BLaER1 treated with 17β-estradiol and CSF1 and Interleukin-3, amounts not matched to agents 10 nM and 100 nM (cell line): Measurements from ENCODE around the gene ROR2.

Source experiments
- H3K27ac ChIP-seq, 11 experiments: shearing (Covaris generic); formaldehyde crosslinking; 2 replicates each; pipeline ENCODE4 v1.8.1; 2022
- H3K27me3 ChIP-seq, 11 experiments: shearing (Covaris generic); formaldehyde crosslinking; 2 replicates each; pipeline ENCODE4 v1.8.1; 2022
- H3K36me3 ChIP-seq, 11 experiments: shearing (Covaris generic); formaldehyde crosslinking; 2 replicates each; pipeline ENCODE4 v1.8.1; 2022
- H3K4me1 ChIP-seq, 10 experiments: shearing (Covaris generic); formaldehyde crosslinking; 2 replicates each; pipeline ENCODE4 v1.8.1; 2022
- H3K4me2 ChIP-seq, 11 experiments: shearing (Covaris generic); formaldehyde crosslinking; 2 replicates each; pipeline ENCODE4 v1.8.1; 2022
- H3K4me3 ChIP-seq, 10 experiments: shearing (Covaris generic); formaldehyde crosslinking; 2 replicates each; pipeline ENCODE4 v1.8.1; 2022
- H3K9ac ChIP-seq, 11 experiments: shearing (Covaris generic); formaldehyde crosslinking; 2 replicates each; pipeline ENCODE4 v1.8.1; 2022
- H3K9me3 ChIP-seq, 11 experiments: shearing (Covaris generic); formaldehyde crosslinking; replicated peaks in 1 of 11; 2 replicates each; pipeline ENCODE4 v1.8.1; 2022
- H4K20me1 ChIP-seq, 11 experiments: shearing (Covaris generic); formaldehyde crosslinking; 2 replicates each; pipeline ENCODE4 v1.8.1; 2022
- Cebpa-rat ChIP-seq, 11 experiments: shearing (Covaris generic); IDR thresholded peaks; 2 replicates each; pipeline ENCODE4 v1.8.1; 2022

Gene ROR2

DNA sequence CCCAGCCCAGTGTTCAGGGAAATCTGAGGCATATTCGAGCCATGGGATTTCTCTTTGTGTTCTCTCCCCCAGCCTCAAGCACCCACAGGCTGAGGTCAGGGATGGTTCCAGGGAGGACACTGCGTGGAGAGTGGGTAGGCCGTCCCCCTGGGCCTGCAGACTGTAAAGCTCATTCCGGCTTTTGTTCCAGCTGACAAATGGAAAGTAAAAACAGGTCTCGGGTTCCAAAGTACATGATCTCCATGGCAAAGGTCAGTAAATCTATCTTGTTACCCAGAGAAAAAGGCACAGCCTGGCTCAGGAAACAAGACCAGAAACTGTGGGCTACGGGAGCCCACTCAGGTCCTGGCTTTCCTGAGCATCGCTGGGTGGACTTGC is 116.2 kb downstream of the ROR2 start:
- no peak overlapping the region for H3K4me3 ChIP-seq
- H4K20me1 ChIP-seq = no peaks in the 10 kb centered on the region
- no peak overlapping the region for H3K9ac ChIP-seq
- no peaks in the 10 kb centered on the region for H3K9me3 ChIP-seq
- peaks cover 16 to 46% (median 35%) of the 10 kb centered on the region in 10 experiments; a peak in 19 of 20 replicates for H3K4me1 ChIP-seq
- no peaks in the 10 kb centered on the region for H3K36me3 ChIP-seq
- H3K4me2 ChIP-seq = peak overlapping the region in 2 of 11 experiments; percentile 1 to 15; a peak in 1 of 22 replicates
- H3K27ac ChIP-seq = no peak overlapping the region
- no peak for TF ChIP-seq Cebpa-rat (IDR thresholded peaks at IDR 0.05)
- no peaks in the 10 kb centered on the region for H3K27me3 ChIP-seq

DNA sequence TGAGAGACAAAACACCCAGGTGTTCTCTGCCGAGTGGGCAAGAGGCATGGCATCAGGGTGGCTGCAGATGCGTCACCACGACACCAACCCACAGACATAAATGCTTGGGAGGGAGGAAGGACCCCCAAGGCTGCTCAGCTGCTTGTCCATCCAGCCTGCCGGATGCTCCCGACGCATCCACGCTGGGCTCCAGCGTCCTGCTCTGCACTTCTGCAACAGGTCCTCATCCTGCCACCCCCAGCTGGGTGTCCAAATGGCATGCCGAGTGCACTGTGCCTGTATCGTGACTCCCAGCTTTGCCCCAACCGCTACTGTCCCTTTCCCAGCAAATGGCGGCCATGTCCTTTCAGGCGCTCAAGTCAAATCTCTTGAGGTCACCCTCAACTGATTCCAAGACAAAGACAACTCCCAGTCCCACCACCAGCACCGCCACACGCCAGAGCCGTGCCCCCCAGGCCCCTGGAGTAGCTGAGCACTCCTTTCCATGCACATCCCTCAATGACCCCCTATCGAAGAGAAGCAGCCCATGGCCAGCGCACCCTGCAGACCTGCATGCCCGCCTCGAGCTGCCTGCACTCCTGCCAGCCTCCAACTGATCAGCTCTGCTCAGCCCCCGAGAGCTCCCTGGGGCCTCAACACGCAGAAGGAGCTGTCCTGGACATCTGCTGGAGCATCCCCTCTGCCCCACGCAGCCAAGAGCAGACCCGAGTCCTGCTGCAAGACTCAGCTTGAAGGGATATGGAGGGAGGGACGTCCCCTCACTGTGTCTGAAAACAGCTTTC is 116.7 kb downstream of the ROR2 start:
- Histone ChIP-seq H3K9ac (no peak overlapping the region), H4K20me1 (no peaks in the 10 kb centered on the region)

DNA sequence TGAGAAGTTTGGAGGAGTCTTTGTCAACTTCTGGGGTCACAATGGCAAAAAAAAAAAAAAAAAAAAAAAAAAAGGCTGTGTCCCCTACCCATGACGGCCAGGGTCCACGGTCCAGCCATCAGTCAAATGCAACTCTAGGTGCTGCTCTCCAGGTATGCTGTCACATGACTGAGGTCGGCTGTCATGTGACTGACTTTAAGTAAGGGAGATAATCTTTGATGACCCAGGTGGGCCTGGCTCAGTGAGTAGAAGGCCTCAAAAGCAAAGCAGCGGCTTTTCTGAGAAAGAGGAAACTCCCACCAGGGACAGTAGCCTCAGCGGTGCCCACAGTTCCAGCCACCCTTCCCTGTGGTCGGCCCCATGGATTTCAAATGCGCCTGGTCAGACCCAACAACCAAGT is 117.7 kb downstream of the ROR2 start:
- Histone ChIP-seq H4K20me1 (no peaks in the 10 kb centered on the region), H3K9me3 (no peaks in the 10 kb centered on the region), H3K9ac (no peak overlapping the region), H3K4me3 (no peak overlapping the region), H3K27ac (no peak overlapping the region), H3K36me3 (no peaks in the 10 kb centered on the region), H3K4me2 (no peak overlapping the region), H3K27me3 (no peaks in the 10 kb centered on the region), H3K4me1 (peaks cover 9 to 30% (median 20%) of the 10 kb centered on the region in 10 experiments; a peak in 19 of 20 replicates)
- no peak for TF ChIP-seq Cebpa-rat (IDR thresholded peaks at IDR 0.05)

More for the DNA sequence above, 116.7 kb downstream of the ROR2 start:
- no peaks in the 10 kb centered on the region for H3K27me3 ChIP-seq
- no peak overlapping the region for H3K27ac ChIP-seq
- TF ChIP-seq Cebpa-rat (IDR thresholded peaks at IDR 0.05) = no peak
- H3K9me3 ChIP-seq = no peaks in the 10 kb centered on the region
- no peak overlapping the region for H3K4me3 ChIP-seq
- no peaks in the 10 kb centered on the region for H3K36me3 ChIP-seq
- H3K4me1 ChIP-seq = peaks cover 16 to 40% (median 29%) of the 10 kb centered on the region in 10 experiments; a peak in 19 of 20 replicates
- no peak overlapping the region; a peak in 1 of 22 replicates for H3K4me2 ChIP-seq

DNA sequence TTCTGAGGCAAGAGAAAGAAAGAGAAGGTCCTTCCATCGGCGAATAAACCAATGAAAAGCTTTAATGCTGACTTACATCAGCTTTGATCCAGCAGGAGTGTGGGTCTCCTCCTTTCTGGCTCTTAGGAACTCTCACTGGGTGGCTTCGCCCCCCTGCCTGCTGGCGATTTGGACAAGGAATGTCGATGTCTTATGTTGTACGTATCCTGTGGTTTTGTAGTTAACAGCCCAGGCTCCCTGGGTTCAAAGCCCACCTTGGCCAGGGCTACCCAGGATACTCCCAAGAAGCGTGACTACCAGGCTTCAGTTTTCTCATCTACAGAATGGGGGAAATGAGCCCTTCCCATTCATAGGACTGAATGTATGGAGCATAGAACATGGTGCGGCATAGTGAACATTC is 124.2 kb downstream of the ROR2 start:
- Histone ChIP-seq H3K4me3 (no peak overlapping the region), H3K9ac (no peak overlapping the region), H3K27ac (no peak overlapping the region), H3K4me1 (no peaks in the 10 kb centered on the region), H3K36me3 (no peaks in the 10 kb centered on the region), H3K27me3 (no peaks in the 10 kb centered on the region), H3K4me2 (no peak overlapping the region), H4K20me1 (no peaks in the 10 kb centered on the region), H3K9me3 (no peaks in the 10 kb centered on the region)
- no peak for TF ChIP-seq Cebpa-rat (IDR thresholded peaks at IDR 0.05)

DNA sequence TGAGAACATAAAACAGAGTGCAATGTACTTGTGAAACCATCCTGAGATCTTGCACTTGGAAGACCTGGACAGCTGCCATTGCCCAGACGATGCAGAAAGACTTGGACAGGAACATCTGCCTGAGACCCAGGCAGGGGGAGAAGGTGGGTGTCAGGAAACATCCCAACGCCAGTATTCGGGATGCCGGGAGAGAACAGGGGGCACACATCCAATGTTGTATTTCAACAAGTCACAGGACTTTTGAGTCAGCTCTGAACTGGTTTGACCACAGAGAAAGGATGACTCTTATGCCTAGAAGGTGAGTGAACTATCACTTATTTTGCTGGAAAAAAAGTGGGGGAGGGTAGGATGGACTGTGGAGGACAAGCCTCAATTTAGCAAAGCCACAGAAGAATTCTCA is 124.6 kb downstream of the ROR2 start:
- Histone ChIP-seq H3K27ac (no peak overlapping the region), H3K4me3 (no peak overlapping the region), H3K9me3 (no peaks in the 10 kb centered on the region), H3K9ac (no peak overlapping the region), H3K4me1 (no peaks in the 10 kb centered on the region), H3K36me3 (no peaks in the 10 kb centered on the region), H4K20me1 (no peaks in the 10 kb centered on the region), H3K4me2 (no peak overlapping the region), H3K27me3 (no peaks in the 10 kb centered on the region)
- no peak for TF ChIP-seq Cebpa-rat (IDR thresholded peaks at IDR 0.05)

DNA sequence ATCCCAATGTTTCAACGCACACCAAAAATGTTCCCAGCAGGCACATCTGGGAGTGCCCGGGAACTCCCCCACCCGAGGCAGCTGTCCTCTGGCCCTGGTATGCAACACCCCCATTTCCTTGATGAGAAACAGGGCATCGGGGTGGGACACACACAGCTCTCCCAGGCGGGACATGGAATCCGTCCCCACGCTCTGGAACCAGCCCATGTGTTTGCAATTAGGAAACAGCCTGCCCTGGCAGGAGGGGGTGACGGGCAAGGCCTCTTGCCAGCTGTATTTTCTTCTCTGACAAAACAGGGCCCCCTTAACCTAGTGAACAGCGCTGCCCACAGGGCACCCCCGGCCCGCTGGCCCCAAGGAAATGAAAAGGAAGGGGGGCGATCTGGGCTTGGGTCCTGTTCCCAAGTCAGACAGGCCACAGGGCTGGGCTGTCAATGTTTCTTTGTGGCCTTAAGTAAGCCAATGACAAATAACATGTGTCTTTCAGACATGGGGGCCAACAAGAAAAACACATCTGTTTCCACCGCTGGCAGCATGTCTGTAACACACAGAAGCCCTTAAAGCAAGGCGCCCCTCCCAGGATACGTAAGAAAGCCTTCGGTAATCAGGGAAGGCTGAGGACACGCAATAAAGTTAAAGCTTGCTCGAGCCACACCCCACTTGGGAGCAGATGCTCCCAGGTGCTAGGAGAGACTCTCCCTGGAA is 125.3 kb downstream of the ROR2 start:
- Histone ChIP-seq H3K4me2 (no peak overlapping the region), H3K27me3 (no peaks in the 10 kb centered on the region), H3K4me3 (no peak overlapping the region), H3K4me1 (no peaks in the 10 kb centered on the region), H3K27ac (no peak overlapping the region), H3K36me3 (no peaks in the 10 kb centered on the region), H4K20me1 (no peaks in the 10 kb centered on the region), H3K9ac (no peak overlapping the region), H3K9me3 (no peaks in the 10 kb centered on the region)
- TF ChIP-seq Cebpa-rat (IDR thresholded peaks at IDR 0.05) = no peak

DNA sequence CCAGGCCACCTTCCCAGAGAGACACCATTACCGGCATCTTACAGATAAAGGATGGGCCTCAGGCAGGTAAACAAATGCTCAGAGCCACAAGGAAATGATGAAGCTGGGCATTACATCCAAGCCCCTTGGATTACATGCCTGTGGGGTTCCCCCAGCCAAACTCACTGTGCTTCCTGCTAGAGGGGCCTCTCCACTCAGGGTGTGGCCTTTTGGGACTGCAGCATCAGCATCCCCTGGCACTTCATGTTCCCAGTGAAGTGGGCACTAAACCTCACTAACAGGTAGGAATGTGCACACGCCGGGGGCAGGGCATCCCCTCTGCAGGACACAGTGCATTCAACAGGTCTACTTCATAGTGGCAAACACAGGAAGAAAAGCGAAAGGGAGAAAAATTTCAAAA is 125.9 kb downstream of the ROR2 start:
- Histone ChIP-seq H3K36me3 (no peaks in the 10 kb centered on the region), H3K27me3 (no peaks in the 10 kb centered on the region), H3K9ac (no peak overlapping the region), H3K4me2 (no peak overlapping the region), H3K4me1 (no peaks in the 10 kb centered on the region), H3K4me3 (no peak overlapping the region), H3K27ac (no peak overlapping the region), H4K20me1 (no peaks in the 10 kb centered on the region), H3K9me3 (no peaks in the 10 kb centered on the region)
- no peak for TF ChIP-seq Cebpa-rat (IDR thresholded peaks at IDR 0.05)

DNA sequence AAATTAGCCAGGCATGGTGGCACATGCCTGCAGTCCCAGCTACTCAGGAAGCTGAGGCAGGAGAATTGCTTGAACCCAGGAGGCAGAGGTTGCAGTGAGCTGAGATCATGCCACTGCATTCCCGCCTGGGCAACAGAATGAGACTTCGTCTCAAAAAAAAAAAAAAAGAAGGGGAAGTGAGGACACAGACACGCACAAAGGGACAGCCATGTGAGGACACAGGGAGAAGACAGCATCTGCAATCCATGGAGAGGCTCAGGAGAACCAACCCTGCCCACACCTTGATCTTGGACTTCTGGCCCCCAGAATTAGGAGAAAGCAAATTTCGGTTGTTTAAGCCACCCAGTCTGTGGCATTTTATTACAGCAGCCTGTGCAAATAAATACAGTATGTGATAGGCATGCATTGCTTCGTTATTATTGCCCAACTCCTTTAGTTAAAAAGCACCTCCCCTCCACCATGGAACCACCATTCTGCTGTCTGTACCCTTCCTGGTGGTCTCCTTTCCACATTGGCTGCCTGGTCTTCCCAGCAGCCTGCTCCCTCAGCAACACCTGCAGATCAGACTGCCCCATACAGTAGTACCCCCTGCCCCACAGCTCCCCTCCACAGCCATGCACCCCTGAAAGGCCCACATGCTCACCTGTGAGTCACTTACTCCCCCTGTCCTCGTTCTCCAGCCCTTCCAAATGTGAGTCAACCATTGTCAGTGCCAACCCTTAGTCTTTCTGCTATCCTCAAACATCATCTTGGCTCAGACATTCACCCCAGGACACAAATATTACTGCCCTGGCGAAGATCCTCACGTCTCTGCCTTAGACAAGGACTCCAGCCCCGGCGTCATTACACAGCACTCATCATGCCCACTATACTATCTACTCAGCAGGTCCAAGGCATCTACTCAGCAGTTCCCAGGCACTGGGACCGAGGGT is 128.8 kb downstream of the ROR2 start:
- Histone ChIP-seq H3K9me3 (no peaks in the 10 kb centered on the region), H3K27me3 (no peaks in the 10 kb centered on the region), H3K9ac (no peak overlapping the region), H3K4me1 (no peaks in the 10 kb centered on the region; a peak in 1 of 20 replicates), H3K4me3 (no peak overlapping the region), H3K27ac (no peak overlapping the region), H3K36me3 (no peaks in the 10 kb centered on the region), H4K20me1 (no peaks in the 10 kb centered on the region), H3K4me2 (no peak overlapping the region)
- no peak for TF ChIP-seq Cebpa-rat (IDR thresholded peaks at IDR 0.05)

DNA sequence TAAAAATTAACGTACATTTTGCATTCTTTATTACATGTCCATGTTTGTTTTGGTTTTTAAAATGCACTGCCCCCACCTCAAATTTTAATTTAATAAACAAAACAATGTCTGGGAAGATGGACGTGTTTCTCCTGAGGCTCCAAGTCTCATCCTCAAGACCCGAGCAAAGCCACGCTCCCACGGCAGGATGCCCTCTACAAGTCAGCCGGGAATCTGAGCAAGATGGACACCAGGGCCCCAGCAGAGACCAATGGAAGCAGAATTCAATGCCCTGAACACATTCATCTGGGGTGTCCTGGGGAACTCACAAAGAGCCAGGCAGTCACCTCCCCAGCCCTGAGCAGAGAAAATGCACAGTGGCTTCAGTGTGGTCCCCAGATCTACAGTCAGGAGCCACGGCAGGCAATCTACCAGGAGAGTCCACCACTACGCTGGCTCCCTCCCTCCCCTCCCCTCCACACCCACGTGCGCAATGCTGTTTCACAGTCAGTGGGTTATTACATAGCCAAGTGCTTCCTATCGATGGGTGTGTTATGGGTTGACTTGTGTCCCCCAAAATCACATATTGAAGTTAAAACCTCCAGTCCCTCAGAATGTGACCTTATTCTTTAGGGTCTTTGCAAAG is 129.8 kb downstream of the ROR2 start:
- Histone ChIP-seq H4K20me1 (no peaks in the 10 kb centered on the region), H3K4me1 (no peaks in the 10 kb centered on the region; a peak in 1 of 20 replicates), H3K9me3 (no peaks in the 10 kb centered on the region), H3K36me3 (no peaks in the 10 kb centered on the region), H3K27me3 (no peaks in the 10 kb centered on the region), H3K27ac (no peak overlapping the region), H3K9ac (no peak overlapping the region), H3K4me3 (no peak overlapping the region), H3K4me2 (no peak overlapping the region)
- TF ChIP-seq Cebpa-rat (IDR thresholded peaks at IDR 0.05) = no peak
